ENCODE measurements around the gene CCDC40. TPM values are rescaled to one million over a fixed set of nuclear protein-coding genes. Genes with fewer than 3 reads are reported as not detected.

The CCDC40 gene
- total and polyA plus RNA-seq, 2 of the 13 experiments (the other 11 are each of a cell fraction or from before 2014, with no cell fraction given), result 4.1 to 5.5 TPM

DNA sequence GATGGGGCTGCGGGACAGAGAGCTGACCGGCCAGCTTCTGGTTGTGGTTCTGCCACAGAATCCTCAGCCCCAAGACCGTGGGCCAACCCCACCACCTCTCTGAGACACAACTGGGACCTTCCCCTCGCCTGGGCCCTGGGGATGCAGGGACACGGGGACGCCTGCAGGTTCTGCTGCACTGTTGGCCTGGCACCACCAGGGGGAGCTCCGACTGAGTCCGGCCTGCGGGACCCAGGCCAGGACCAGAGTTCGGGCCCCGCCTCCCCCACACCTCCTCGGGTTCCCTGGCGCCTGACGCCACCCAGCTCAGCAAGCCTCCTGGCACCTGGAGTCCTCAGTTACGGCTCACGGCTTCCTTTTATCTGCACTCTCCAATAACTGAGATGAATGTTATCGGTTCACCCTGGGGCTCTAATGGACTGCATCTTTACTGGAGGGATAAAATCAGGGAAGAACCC lies 28.0 kb upstream of the CCDC40 start (continued):
- TF ChIP-seq ZNF552 (CRISPR knock-in tag; IDR thresholded peaks at IDR 0.05; ENCODE audit: borderline replicate concordance) (no peak), SOX6 (IDR thresholded peaks at IDR 0.05) (no peak), SOX6 (CRISPR knock-in tag; IDR thresholded peaks at IDR 0.05) (peak; percentile 47), MEIS2 (CRISPR knock-in tag; IDR thresholded peaks at IDR 0.05) (0 out of 2 replicates have a peak, but pooled peaks have one; percentile 48), ZNF382 (CRISPR knock-in tag; IDR thresholded peaks at IDR 0.05; ENCODE audit: borderline replicate concordance) (no peak), HOXA3 (CRISPR knock-in tag; IDR thresholded peaks at IDR 0.05) (peak; percentile 62), MED1 (CRISPR knock-in tag; IDR thresholded peaks at IDR 0.05) (no peak; the same call in 1 of the 2 replicates), ZSCAN25 (CRISPR knock-in tag; IDR thresholded peaks at IDR 0.05) (peak; percentile 84), ZIK1 (CRISPR knock-in tag; IDR thresholded peaks at IDR 0.05; ENCODE audit: borderline replicate concordance, low read depth) (no peak), ZNF713 (CRISPR knock-in tag; IDR thresholded peaks at IDR 0.05) (no peak), SIN3A (IDR thresholded peaks at IDR 0.05; ENCODE audit: borderline replicate concordance, low read depth, low read length) (no peak), NFYC (CRISPR knock-in tag; IDR thresholded peaks at IDR 0.05) (no peak), ZSCAN21 (CRISPR knock-in tag; IDR thresholded peaks at IDR 0.05; ENCODE audit: borderline replicate concordance) (no peak), AGO2 (optimal IDR thresholded peaks at IDR 0.05; ENCODE audit: low read depth, low read length) (no peak), ESRRA (CRISPR knock-in tag; IDR thresholded peaks at IDR 0.05; ENCODE audit: low read depth) (no peak), ELF3 (CRISPR knock-in tag; IDR thresholded peaks at IDR 0.05) (peak; percentile 60; the same call in 1 of the 2 replicates)
- TF ChIP-seq, protein P1, sequence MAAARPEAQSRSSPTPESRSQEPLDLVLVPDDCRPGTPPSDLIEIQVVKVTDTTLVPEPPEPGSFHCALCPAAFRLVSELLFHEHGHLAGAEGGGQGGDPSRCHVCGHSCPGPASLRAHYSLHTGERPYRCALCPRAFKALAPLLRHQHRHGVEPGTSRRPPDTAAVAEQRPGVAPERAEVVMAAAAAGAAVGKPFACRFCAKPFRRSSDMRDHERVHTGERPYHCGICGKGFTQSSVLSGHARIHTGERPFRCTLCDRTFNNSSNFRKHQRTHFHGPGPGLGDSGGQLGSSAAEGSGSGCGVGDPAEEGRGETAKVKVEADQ (CRISPR knock-in tag; IDR thresholded peaks at IDR 0.05; ENCODE audit: borderline replicate concordance), result 0 out of 2 replicates have a peak, but pooled peaks have one; percentile 60
- TF ChIP-seq, protein P2, sequence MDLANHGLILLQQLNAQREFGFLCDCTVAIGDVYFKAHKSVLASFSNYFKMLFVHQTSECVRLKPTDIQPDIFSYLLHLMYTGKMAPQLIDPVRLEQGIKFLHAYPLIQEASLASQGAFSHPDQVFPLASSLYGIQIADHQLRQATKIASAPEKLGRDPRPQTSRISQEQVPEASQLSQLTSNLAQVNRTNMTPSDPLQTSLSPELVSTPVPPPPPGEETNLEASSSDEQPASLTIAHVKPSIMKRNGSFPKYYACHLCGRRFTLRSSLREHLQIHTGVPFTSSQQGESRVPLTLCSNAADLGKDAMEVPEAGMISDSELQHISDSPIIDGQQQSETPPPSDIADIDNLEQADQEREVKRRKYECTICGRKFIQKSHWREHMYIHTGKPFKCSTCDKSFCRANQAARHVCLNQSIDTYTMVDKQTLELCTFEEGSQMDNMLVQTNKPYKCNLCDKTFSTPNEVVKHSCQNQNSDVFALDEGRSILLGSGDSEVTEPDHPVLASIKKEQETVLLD (CRISPR knock-in tag; IDR thresholded peaks at IDR 0.05; ENCODE audit: low read depth), result no peak
- TF ChIP-seq, protein P3, sequence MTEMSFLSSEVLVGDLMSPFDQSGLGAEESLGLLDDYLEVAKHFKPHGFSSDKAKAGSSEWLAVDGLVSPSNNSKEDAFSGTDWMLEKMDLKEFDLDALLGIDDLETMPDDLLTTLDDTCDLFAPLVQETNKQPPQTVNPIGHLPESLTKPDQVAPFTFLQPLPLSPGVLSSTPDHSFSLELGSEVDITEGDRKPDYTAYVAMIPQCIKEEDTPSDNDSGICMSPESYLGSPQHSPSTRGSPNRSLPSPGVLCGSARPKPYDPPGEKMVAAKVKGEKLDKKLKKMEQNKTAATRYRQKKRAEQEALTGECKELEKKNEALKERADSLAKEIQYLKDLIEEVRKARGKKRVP (CRISPR knock-in tag; IDR thresholded peaks at IDR 0.05), result no peak
- TF ChIP-seq, protein P4, sequence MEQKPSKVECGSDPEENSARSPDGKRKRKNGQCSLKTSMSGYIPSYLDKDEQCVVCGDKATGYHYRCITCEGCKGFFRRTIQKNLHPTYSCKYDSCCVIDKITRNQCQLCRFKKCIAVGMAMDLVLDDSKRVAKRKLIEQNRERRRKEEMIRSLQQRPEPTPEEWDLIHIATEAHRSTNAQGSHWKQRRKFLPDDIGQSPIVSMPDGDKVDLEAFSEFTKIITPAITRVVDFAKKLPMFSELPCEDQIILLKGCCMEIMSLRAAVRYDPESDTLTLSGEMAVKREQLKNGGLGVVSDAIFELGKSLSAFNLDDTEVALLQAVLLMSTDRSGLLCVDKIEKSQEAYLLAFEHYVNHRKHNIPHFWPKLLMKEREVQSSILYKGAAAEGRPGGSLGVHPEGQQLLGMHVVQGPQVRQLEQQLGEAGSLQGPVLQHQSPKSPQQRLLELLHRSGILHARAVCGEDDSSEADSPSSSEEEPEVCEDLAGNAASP (CRISPR knock-in tag; IDR thresholded peaks at IDR 0.05; ENCODE audit: borderline replicate concordance), result peak; percentile 28; the same call in 1 of the 2 replicates
